Ishikawa (cell line): ENCODE data around the gene TNFRSF6B.

Experiments used
- CREB1 ChIP-seq: IDR thresholded peaks from 2 replicates; pipeline ENCODE4 v1.6.1; 2012; ENCODE audit warnings: low read depth
- EP300 ChIP-seq: IDR thresholded peaks from 2 replicates; pipeline ENCODE4 v1.6.1; 2012; ENCODE audit warnings: borderline replicate concordance
- FOXM1 ChIP-seq: IDR thresholded peaks from 2 replicates; pipeline ENCODE4 v1.6.1; 2012; ENCODE audit warnings: low read depth, borderline replicate concordance
- MAX ChIP-seq: IDR thresholded peaks from 2 replicates; pipeline ENCODE4 v1.6.1; 2012
- RAD21 ChIP-seq: IDR thresholded peaks from 2 replicates; pipeline ENCODE4 v1.6.1; 2012; ENCODE audit warnings: low read depth
- REST ChIP-seq: IDR thresholded peaks from 2 replicates; pipeline ENCODE4 v1.6.1; 2012; ENCODE audit warnings: low read depth, mild to moderate bottlenecking
- TAF1 ChIP-seq: IDR thresholded peaks from 2 replicates; pipeline ENCODE4 v1.6.1; 2012; ENCODE audit warnings: low read depth, mild to moderate bottlenecking
- TCF12 ChIP-seq: IDR thresholded peaks from 2 replicates; pipeline ENCODE4 v1.6.1; 2012; ENCODE audit warnings: low read depth

GRCh38 chr20:63703976-63704748 lies 7.7 kb downstream of the TNFRSF6B start:
- TF ChIP-seq REST, result no peak
- no peak for TF ChIP-seq MAX
- TF ChIP-seq EP300, result no peak
- no peak for TF ChIP-seq RAD21
- TF ChIP-seq TAF1, result no peak
- TF ChIP-seq FOXM1, result no peak
- TF ChIP-seq TCF12, result no peak
- no peak for TF ChIP-seq CREB1
